Thyroid gland (tissue), 4 donors: Measurements from ENCODE around the gene BCL11B. TPM values are rescaled to one million over a fixed set of nuclear protein-coding genes. Genes with fewer than 3 reads are reported as not detected.

Experiments used
- DNase-seq, 2 donors: peaks; one replicate each; pipeline ENCODE4 v3.0.0-alpha.2; 2019
- H3K27ac ChIP-seq, 3 donors: fragments of 200-600 bp; sonication (generic); 1 replicate in 2 of 3; 2 replicates in 1 of 3; pipeline ENCODE4 v1.5.1; 2016 to 2019; ENCODE audit warnings: mild to moderate bottlenecking in 1 of 3, moderate library complexity in 1 of 3
- H3K27me3 ChIP-seq: fragments of 200-600 bp; sonication (generic); one replicate; pipeline ENCODE4 v1.5.1; 2019
- H3K36me3 ChIP-seq, 2 donors: fragments of 200-600 bp; sonication (generic); one replicate each; pipeline ENCODE4 v1.5.1; 2016 to 2019
- H3K4me1 ChIP-seq, 2 donors: fragments of 200-600 bp; sonication (generic); one replicate each; pipeline ENCODE4 v1.5.1; 2017 to 2019
- H3K4me3 ChIP-seq, 3 donors: fragments of 200-600 bp; sonication (generic); replicated peaks in 1 of 3; 1 replicate in 2 of 3; 2 replicates in 1 of 3; pipeline ENCODE4 v1.5.1; 2016; ENCODE audit warnings: mild to moderate bottlenecking in 1 of 3
- H3K9me3 ChIP-seq: fragments of 200-600 bp; sonication (generic); one replicate; pipeline ENCODE4 v1.5.1; 2017
- POLR2A ChIP-seq, 2 donors: fragments of 450-650 bp; IDR thresholded peaks; one replicate each; pipeline ENCODE4 v1.6.1; 2017; ENCODE audit warnings: antibody characterized with exemption in 2 of 2, mild to moderate bottlenecking in 2 of 2, moderate library complexity in 1 of 2
- WGBS, 2 donors: methylation state at CpG; one replicate each; pipeline ENCODE4 v1.1.5; 2017; 5-methylcytosine and 5-hydroxymethylcytosine counted together
- intact Hi-C: fragments of 100-400 bp; cut with DNase I; formaldehyde crosslinking; loops from one replicate; pipeline ENCODE4 v1.15.1; 2023
- total RNA-seq, 4 donors: library from RNA; depleted of rRNA; stranded (reverse); fragments of >200 nt; gene quantifications; one replicate each; pipeline ENCODE4 v1.2.3, GENCODE V29; 2016
- TF ChIP-seq, protein P1 (sequence below), 6 experiments: fragments of 200-600 bp in 3 of 6; fragments of 450-650 bp in 3 of 6; sonication (generic) in 3 of 6; IDR thresholded peaks; one replicate each; pipeline ENCODE4 v1.5.1; 2016 to 2019; ENCODE audit warnings: antibody characterized with exemption in 6 of 6, mild to moderate bottlenecking in 2 of 6, inconsistent platforms in 1 of 6, moderate library complexity in 1 of 6

BCL11B gene
- total RNA-seq, 4 donors from 2014 or later = 0.81 to 4.3 (median 2.3) TPM

- H3K36me3 ChIP-seq = no peaks in the 10 kb centered on the region
- intact Hi-C loops = no loop called here
- no peak for TF ChIP-seq POLR2A (IDR thresholded peaks at IDR 0.05)
- TF ChIP-seq, protein P1, sequence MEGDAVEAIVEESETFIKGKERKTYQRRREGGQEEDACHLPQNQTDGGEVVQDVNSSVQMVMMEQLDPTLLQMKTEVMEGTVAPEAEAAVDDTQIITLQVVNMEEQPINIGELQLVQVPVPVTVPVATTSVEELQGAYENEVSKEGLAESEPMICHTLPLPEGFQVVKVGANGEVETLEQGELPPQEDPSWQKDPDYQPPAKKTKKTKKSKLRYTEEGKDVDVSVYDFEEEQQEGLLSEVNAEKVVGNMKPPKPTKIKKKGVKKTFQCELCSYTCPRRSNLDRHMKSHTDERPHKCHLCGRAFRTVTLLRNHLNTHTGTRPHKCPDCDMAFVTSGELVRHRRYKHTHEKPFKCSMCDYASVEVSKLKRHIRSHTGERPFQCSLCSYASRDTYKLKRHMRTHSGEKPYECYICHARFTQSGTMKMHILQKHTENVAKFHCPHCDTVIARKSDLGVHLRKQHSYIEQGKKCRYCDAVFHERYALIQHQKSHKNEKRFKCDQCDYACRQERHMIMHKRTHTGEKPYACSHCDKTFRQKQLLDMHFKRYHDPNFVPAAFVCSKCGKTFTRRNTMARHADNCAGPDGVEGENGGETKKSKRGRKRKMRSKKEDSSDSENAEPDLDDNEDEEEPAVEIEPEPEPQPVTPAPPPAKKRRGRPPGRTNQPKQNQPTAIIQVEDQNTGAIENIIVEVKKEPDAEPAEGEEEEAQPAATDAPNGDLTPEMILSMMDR (IDR thresholded peaks at IDR 0.05) = no peak
- WGBS, 2 donors = 80 to 83% methylated on average over 8 of the region's 8 CpGs
- H3K9me3 ChIP-seq = no peaks in the 10 kb centered on the region
- no peak overlapping the region for H3K4me3 ChIP-seq
- H3K27ac ChIP-seq = no peak overlapping the region
- H3K27me3 ChIP-seq = no peaks in the 10 kb centered on the region
- no peak for DNase-seq
- no peaks in the 10 kb centered on the region for H3K4me1 ChIP-seq
These were observed 43.2 kb upstream of the BCL11B start for GRCh38 chr14:99315197-99315596.

- Histone ChIP-seq H3K27ac (no peak overlapping the region), H3K4me3 (no peak overlapping the region), H3K9me3 (no peaks in the 10 kb centered on the region), H3K27me3 (no peaks in the 10 kb centered on the region), H3K36me3 (no peaks in the 10 kb centered on the region), H3K4me1 (no peaks in the 10 kb centered on the region)
- intact Hi-C loops = no loop called here
- DNase-seq = no peak
- 72 to 76% methylated on average over 9 of the region's 9 CpGs for WGBS, 2 donors
- TF ChIP-seq, protein P1 (IDR thresholded peaks at IDR 0.05) = no peak
- TF ChIP-seq POLR2A (IDR thresholded peaks at IDR 0.05) = no peak
These were observed 42.6 kb upstream of the BCL11B start for GRCh38 chr14:99314623-99315022.

- no peak overlapping the region for H3K27ac ChIP-seq
- no peak for DNase-seq
- no peak overlapping the region for H3K4me3 ChIP-seq
- intact Hi-C loops = no loop called here
- H3K27me3 ChIP-seq = no peaks in the 10 kb centered on the region
- no peaks in the 10 kb centered on the region for H3K4me1 ChIP-seq
- no peaks in the 10 kb centered on the region for H3K9me3 ChIP-seq
- no peak for TF ChIP-seq POLR2A (IDR thresholded peaks at IDR 0.05)
- TF ChIP-seq, protein P1 (IDR thresholded peaks at IDR 0.05) = no peak
- H3K36me3 ChIP-seq = no peaks in the 10 kb centered on the region
- whole genome bisulfite sequencing, 2 donors = 73 to 83% methylated on average over 1 of the region's 1 CpG
These were observed 41.2 kb upstream of the BCL11B start for GRCh38 chr14:99313234-99313633.

GRCh38 chr14:99312106-99312505, 40.1 kb upstream of the BCL11B start:
- Histone ChIP-seq H3K4me1 (no peaks in the 10 kb centered on the region), H3K9me3 (no peaks in the 10 kb centered on the region), H3K27me3 (no peaks in the 10 kb centered on the region), H3K36me3 (no peaks in the 10 kb centered on the region), H3K4me3 (no peak overlapping the region), H3K27ac (no peak overlapping the region)
- 95 to 97% methylated on average over 7 of the region's 7 CpGs for WGBS, 2 donors
- intact Hi-C loops = no loop called here
- no peak for TF ChIP-seq POLR2A (IDR thresholded peaks at IDR 0.05)
- TF ChIP-seq, protein P1 (IDR thresholded peaks at IDR 0.05) = no peak
- DNase-seq = no peak

DNA sequence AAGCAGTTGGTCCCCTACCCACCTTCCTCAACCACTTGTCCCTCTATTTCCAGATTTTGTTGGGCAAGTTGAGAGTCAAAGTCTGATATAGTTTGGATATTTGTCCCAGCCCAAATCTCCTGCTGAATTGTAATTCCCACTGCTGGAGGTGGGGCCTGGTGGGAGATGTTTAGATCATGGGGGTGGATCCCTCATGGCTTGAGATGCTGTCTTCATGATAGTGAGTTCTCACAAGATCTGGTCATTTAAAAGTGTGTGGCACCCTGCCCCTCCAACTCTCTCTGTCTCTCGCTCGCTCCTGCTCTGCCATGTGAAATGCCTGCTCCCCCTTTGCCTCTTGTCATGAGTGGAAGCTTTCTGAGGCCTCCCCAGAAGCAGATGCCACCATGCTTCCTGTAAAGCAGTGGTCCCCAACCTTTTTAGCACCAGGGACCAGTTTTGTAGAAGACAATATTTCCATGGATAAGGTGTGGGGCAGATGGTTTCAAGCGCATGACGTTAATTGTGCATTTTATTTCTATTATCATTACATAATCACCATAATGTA, 37.3 kb upstream of the BCL11B start:
- intact Hi-C loops = no loop called here
- Histone ChIP-seq H3K9me3 (no peaks in the 10 kb centered on the region), H3K27me3 (no peaks in the 10 kb centered on the region), H3K4me1 (no peaks in the 10 kb centered on the region), H3K4me3 (no peak overlapping the region), H3K36me3 (no peaks in the 10 kb centered on the region), H3K27ac (no peak overlapping the region)
- WGBS, 2 donors = 85 to 97% methylated on average over 4 of the region's 4 CpGs
- TF ChIP-seq POLR2A (IDR thresholded peaks at IDR 0.05) = no peak
- TF ChIP-seq, protein P1 (IDR thresholded peaks at IDR 0.05) = no peak
- DNase-seq = no peak
